Testis (tissue), 2 donors: ENCODE results near the gene MLF1.

Experiments used
- CTCF ChIP-seq, 3 experiments: fragments of 450-650 bp in 2 of 3; fragments of 200-600 bp in 1 of 3; sonication (generic) in 1 of 3; IDR thresholded peaks; one replicate each; pipeline ENCODE4 v1.5.1; 2016 to 2019; ENCODE audit warnings: antibody characterized with exemption in 3 of 3, mild to moderate bottlenecking in 2 of 3, moderate library complexity in 1 of 3
- POLR2A ChIP-seq: fragments of 450-650 bp; IDR thresholded peaks from one replicate; pipeline ENCODE4 v1.6.1; 2017; ENCODE audit warnings: antibody characterized with exemption, mild to moderate bottlenecking, moderate library complexity

DNA sequence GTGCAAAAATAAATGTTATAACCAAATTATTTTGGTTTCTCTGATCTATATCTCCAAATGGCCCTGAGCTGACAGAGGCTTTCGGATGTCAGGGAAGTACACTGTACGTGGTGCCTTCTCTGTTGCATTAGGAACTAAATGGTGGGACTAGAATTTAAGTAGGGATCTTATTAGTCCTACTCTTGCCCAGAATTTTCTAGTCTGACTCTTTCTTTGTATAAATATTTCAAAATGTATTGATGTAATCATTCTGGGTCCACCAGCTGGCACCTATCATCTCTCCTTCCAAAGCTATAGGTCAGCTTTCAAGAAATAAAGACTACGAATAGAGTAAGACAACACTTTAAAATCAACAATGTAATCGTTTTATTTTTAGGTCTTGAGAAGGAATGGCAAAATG lies 22.3 kb upstream of the MLF1 start:
- TF ChIP-seq CTCF (IDR thresholded peaks at IDR 0.05) (no peak), POLR2A (no peak)
